H1 (cell line): ENCODE measurements around the gene ARL6IP4.

Experiments used
- RAD21 ChIP-seq, 2 experiments: IDR thresholded peaks in 1 of 2; conservative IDR thresholded peaks in 1 of 2; 2 replicates each; pipeline ENCODE4 v1.6.1; 2011; ENCODE audit warnings: low read depth in 2 of 2, low read length in 2 of 2, improper control_type of control experiment in 1 of 2, inconsistent platforms in 1 of 2, mild to moderate bottlenecking in 1 of 2, moderate library complexity in 1 of 2
- RXRA ChIP-seq: IDR thresholded peaks from 2 replicates; pipeline ENCODE4 v1.6.1; 2011; ENCODE audit warnings: low read depth, mild to moderate bottlenecking, low read length, moderate library complexity; ENCODE audit not compliant: insufficient read depth
- SUZ12 ChIP-seq: fragments of 200-600 bp; sonication (generic); IDR thresholded peaks from 2 replicates; pipeline ENCODE4 v1.6.1; 2012; ENCODE audit warnings: mild to moderate bottlenecking, inconsistent platforms, low read length, moderate library complexity, mixed read lengths

- TF ChIP-seq RAD21 (IDR thresholded peaks at IDR 0.05 in 1 of 2, conservative IDR thresholded peaks at IDR 0.05 in 1 of 2; ENCODE audit: low read depth in 2 of 2, low read length in 2 of 2) (no peak), SUZ12 (no peak), RXRA (no peak)
These were observed 1.4 kb downstream of the ARL6IP4 start for GRCh38 chr12:122981587-122982476.
